ENCODE results near the gene GP1BB.

- TF ChIP-seq CTCF (IDR thresholded peaks at IDR 0.05) (no peak), RCOR1 (IDR thresholded peaks at IDR 0.05; ENCODE audit: low read depth, low read length) (no peak), POLR2A (IDR thresholded peaks at IDR 0.05; ENCODE audit: low read length) (no peak), FOXS1 (CRISPR knock-in tag; IDR thresholded peaks at IDR 0.05) (no peak), CHD4 (IDR thresholded peaks at IDR 0.05; ENCODE audit: borderline replicate concordance) (no peak)
These were observed 10.8 kb downstream of the GP1BB start for GRCh38 chr22:19734163-19734562.

Data from A549 (cell line).